Stimulated activated CD8-positive, alpha-beta memory T cell treated with anti-CD3 and anti-CD28 coated beads, Interleukin-2, amount 100 ng/mL, for 1 hour (primary cell): ENCODE measurements around the gene SAG.
"Not testable (repeated sequence)": the region's sequence is repeated elsewhere in the genome, so short reads cannot be mapped to it uniquely, and the experiment has no call there.

ENCODE experiments used
- DNase-seq, 2 donors: peaks; one replicate each; pipeline ENCODE4 v3.0.0-alpha.2; 2020; ENCODE audit warnings: low read depth in 2 of 2

Gene SAG

DNA sequence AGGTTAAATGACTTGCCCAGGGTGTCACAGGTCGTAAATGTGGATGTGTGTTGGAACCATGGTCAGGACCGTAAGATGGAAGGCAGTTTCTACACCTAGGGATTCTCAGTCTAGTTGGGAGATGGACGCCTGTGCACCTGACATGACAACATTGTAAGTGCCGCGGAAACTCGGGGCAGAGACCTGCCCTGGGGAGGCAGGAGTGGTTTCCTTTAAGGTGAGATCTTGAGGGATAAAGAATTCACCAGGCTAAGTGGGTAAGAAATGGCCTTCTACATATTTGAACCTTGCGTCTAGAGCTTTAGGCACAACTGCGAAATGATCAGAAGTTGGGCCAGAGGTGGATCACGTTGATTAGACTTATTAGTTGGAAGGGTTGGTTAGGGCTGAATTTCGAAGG lies 48.3 kb downstream of the SAG start:
- DNase-seq = no peak

DNA sequence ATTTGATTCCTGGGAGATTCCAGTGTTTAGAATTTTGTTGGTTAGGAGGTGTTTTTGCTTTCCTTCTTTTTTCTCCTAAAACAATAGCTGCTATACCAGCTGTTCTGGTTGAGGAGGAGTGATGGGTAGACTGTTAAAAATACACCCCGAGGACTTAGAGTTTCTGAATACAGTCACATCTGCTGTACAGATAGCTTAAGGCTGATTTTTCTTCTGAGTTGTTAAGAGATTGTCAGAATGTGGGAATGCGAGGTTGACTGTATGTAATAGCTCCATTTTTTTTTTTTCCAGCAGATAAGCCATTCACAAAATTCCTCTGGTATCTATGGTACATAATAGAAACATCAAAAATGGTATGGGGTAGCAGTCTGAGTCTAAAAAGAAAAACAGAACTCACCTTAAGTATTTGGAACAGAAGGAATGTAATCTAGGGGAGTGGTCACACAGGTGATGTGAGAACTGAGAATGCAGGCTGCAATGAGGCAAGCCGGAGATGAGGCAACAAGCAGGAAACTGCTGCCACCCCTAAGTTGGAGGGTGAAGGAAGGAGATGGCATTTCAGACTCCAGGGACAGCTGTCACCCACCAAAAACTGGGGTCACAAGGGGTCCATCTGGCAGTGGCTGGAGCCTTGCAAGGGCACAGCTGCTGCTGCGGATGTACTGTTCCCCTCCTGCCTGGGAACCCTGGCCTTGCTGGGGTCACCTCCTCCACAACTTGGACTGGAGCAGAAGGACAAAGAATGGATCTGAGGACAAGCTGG lies 49.1 kb downstream of the SAG start:
- DNase-seq = no peak

DNA sequence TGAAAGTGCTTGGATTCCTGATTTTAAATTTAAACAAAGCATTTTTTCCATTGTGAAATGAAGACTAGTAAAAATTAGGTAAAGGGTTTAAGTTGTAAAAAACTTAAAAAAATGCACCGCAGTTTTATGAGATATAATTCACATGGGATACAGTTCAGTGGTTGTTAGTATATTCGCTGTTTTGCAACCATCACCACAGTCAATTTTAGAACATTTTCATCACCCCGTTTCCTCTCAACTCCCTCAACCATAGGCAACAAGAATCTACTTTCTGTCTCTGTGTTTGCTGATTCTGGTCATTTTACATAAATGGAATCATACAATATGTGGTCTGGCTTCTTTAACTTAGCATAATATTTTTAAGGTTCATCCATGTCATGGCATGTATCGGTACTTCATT lies 50.7 kb downstream of the SAG start:
- DNase-seq = no peak

DNA sequence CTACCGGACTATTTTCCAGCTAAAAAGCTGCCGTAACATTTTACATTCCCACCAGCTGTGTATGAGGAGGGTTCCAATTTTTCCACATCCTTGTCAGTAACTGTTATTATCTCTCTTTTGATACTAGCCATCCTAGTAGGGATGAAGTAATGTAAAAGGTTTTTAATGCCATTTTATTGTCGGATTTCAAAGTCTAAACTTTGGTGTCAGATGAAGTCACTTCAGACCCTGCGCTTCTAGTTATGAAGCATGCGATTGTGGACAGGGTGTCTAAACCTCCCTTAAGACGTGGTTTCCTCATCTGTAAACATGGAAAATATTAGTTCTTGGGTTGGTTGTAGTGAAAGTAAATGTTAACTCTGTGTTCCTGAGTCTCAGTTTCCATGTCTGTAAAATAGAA lies 51.3 kb downstream of the SAG start:
- no peak for DNase-seq

DNA sequence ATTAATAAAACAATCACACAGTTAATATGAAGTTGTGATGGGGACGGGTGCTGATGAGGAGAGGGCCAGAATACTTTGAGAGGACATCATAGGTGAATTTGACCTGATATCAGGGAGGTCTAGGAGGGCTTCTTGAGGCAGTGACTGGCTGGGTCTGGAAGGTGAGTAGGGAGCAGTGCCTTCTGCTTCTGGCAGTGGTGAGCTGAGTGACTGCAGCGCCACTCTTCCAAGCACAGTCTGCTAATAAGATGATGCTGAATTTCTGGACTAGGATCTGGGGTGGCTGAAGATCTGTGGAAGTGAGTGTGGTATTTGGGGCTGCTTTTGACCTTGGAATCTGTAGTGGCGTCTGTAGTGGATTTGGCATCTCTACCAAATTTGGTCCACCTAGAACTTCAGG lies 52.2 kb downstream of the SAG start:
- no peak for DNase-seq

DNA sequence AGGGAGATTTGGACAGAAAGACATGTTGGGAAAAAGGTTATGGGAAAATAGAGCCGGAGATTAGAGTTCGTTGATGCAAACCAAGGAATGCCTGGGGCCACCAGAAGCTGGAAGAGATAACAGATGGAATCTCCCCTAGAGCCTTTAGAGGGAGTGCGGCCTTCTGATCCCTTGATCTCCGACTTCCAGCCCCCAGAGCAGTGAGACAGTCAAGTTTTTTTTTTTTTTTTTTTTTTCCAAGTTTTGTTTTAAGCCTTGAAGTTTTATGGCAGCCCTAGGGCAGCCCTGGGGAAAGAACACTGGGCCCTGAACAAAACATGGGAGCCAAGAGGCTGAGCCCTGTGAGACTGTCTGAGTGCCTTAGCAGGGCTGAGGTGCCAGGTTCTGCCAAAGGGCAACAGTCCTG lies 53.2 kb downstream of the SAG start:
- no peak for DNase-seq

DNA sequence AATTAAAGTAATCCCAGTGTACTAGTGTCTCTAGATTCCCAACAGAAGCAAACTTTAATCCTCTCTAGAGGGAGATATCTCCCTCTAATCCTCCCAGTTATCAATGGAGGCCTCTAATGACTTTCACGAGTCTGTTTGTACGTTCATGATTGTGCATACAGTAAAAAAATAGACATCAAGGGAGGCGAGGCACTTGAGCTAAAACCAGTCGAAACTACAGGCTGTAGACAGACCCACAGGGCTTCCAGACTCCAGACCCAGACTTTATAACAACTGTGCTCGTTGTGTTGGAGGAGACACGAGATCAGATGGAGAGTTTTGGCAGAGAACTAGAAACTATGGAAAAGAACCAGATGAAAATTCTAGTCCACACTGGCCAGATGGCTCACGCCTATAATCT lies 53.7 kb downstream of the SAG start:
- DNase-seq = no peak

DNA sequence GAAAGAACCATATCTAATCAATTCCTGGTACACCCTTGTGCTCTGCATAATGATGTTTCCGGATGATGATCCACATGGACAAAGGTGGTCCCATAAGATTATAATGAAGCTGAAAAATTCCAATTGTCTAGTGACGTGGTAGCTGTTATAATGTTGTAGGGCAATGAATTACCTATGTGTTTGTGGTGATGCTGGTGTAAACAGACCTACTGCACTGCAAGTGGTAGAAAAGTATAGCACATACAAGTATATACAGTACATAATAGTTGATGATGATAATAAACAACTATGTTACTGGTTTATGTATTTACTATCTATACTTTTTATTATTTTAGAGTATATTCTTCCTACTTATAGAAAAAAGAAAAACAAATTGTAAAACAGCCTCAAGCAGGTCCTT lies 55.1 kb downstream of the SAG start:
- no peak for DNase-seq

DNA sequence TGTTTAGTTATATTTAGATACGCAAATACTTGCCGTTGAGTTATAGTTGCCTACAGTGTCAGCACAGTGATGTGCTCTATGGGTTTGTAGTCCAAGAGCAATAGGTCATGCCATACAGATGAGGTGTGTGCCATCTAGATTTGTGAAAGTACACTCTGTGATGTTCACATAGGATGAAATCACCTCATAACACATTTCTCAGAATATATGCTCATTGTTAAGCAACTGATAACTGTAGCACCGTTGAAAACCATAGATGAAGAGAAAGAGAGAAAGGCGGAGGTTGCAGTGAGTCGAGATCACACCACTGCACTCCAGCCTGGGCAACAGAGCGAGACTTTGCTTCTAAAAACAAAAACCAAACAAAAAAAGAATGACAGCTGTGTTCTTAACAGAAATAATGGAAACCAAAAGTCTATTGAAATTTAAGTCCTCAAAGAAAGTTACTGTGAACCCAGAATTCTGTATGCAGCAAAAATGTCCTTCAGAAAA lies 56.2 kb downstream of the SAG start:
- no peak for DNase-seq

DNA sequence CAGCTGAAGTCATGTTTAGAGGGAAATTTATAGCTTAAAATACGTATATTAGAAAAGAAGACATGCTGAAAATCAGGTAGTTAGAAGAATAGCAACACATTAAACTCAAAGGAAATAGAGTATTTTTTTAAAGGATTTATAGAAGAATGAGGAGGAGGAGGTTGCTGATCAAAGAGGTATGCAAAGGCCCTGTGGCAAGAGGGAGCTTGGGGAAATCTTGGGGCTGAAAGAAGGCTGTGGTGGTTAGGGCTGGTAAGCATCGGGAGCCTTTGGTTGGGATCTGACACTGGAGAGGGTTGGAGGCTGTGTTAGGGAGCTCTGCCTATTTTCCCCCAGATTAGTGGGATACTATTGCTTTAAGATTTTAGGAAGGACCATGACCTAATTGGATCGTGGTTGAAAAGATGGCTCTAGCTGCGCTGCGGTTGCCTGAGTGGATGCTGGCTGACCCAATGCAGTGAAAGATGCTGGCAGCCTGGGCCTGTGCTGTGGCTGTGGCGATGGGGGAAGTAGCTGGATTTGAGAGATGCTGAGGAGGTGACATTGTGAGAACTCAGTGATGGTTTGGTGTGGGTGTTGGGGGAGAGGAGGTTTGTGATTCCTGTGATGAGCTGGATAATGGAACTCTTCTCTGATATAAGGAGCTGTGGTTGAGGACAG lies 58.4 kb downstream of the SAG start:
- no peak for DNase-seq

DNA sequence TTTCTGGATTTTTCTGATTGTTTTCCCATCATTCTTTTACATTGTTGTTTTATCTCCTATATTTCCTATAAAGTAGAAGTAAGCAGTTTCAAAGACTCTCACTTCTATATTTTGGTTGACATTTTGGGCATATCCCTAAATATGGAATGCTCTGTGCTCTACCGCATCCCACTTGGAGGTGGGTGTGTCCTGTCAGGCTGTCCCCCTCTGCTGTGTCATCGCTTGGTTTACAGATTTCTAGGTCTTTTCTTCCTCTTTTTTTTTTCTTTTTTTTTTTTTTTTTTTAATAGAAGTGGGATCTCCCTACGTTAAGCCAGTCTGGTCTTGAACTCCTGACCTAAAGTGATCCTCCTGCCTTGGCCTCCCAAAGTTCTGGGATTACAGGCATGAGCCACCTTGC lies 60.0 kb downstream of the SAG start:
- no peak for DNase-seq

DNA sequence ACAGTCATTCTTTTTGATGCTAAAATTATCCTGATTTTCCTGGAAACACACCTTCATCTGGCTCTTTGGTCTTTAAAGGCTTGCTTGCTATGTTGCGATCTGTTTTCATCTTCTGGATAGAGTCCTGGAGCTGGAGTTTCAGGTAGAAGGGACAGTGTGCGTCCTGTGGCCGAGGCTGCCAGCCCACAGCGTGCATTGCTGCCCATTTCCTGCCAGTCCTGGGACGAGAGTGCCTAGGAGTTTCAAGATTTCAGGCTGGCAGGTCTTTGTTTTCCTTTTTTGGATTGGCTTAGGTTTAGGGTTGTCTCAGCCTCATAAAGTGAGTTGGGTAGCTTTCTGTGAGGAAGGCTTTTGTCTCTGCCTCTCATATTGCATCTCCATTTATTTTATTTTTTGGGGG lies 61.1 kb downstream of the SAG start:
- no peak for DNase-seq

DNA sequence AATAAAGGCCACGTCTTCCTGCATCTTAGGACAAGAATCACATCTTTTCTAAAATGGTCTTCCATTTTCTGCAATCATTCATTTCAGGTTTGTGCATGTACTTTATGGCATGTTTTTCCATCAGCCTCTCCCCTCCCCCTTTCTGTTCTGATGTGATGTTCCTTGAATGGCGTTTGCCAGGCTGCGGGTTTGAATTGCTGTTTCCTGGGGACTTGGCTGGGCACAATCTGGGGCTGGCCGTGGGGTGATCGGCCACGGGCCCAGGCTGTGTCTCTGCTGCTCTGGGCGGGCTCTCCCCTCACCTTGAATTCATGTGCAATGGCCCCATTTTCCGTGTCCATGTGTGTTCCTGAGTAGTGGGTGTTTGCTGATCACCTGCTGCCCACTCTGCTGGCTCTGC lies 61.8 kb downstream of the SAG start:
- DNase-seq = no peak

DNA sequence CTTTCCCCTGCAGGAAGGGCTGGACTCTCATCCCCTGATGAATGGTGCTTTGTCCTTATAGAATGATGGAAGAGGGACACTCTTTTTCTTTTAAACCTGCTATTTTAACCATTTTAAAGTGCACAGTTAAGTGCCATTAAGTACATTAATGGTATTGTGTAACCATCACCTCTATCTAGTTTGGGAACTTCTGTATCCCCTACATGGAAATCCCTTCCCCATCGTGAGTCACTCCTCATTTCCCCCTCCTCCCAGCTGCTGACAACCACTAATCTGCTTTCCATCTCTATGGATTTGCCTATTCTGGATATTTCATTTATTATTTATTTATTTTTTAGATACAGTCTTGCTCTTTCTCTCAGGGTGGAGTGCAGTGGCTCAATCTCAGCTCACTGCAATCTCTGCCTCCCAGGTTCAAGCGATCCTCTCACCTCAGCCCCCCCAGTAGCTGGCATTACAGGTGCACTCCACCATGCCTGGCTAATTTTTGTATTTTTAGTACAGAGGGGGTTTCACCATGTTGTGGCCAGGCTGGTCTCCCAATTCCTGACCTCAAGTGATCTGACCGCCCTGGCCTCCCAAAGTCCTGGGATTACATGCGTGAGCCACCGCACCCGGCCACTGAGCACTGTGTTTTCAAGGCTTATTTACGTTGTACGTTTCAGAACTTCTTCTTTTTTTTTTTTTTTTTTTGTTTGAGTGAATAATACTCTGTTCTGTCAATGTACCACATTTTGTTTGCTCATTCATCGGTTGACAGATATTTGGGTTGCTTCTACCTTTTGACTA lies 62.5 kb downstream of the SAG start:
- DNase-seq = no peak

DNA sequence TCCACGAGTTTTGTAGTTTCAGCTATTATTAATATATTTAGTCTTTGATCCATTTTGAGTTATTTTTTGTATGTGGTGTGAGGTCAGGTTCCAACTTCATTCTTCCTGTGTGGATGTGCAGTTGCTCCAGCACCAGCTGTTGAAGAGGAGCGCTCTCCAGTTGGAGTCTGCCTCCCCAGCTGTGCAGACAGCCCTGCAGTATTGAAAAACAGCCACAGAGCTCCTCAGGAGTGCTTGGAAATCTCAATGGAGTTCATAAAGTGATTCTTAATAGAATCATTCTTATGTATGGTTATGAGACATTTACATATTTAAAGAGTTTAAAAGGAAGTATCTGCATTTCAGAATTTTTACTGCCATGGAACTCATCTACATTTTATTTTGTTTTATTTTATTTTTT lies 64.0 kb downstream of the SAG start:
- no peak for DNase-seq

DNA sequence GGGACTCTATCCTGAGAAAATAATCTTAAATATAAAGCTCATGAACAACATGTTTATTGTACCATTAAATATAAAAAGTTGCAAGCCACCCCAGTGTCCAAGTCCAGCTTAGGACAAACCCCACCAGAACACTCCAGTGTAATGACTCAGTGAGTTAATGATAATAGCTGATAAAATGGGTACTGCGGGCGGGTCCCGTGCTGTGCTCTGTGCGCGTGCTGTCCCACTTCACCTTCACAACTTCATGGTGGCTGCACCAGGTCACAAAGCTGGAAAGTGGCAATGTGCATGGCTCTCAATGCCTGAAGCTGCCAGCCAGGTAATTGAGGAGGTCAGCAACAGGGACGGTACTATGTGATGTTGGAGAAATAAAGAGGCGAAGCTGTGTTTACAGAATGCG lies 65.2 kb downstream of the SAG start:
- no peak for DNase-seq

DNA sequence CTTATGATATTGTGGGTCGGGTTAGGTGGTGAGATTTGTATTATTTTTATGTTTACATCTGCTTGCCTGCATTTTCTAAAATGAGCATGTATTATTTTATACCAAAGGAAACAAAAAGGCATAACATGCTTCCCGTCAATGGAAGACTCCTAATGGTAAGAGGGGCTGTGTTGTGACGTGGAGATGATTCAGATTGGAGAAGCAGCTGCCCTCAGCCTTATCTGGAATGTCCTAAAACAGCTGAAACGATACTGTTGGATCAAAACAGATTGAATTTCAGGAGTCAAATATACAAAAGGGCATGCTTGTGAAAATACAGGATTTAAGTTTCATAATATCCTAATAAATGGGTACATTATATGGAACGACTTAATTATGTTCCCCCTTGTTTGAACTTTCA lies 65.7 kb downstream of the SAG start:
- no peak for DNase-seq

DNA sequence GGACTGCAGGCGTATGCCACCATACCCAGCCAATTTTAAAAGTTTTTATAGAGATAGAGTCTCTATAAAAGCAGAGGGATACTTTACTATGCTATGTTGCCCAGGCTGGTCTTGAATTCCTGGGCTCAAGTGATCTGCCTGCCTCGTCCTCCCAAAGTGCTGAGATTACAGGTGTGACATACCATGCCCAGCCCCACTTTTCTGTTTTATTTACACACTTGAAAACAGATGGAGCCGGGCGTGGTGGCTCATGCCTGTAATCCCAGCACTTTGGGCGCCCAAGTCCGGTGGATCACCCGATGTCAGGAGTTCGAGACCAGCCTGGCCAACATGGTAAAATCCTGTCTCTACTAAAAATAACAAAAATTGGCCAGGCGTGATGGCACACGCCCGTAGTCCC lies 67.2 kb downstream of the SAG start:
- not testable (repeated sequence) for DNase-seq

DNA sequence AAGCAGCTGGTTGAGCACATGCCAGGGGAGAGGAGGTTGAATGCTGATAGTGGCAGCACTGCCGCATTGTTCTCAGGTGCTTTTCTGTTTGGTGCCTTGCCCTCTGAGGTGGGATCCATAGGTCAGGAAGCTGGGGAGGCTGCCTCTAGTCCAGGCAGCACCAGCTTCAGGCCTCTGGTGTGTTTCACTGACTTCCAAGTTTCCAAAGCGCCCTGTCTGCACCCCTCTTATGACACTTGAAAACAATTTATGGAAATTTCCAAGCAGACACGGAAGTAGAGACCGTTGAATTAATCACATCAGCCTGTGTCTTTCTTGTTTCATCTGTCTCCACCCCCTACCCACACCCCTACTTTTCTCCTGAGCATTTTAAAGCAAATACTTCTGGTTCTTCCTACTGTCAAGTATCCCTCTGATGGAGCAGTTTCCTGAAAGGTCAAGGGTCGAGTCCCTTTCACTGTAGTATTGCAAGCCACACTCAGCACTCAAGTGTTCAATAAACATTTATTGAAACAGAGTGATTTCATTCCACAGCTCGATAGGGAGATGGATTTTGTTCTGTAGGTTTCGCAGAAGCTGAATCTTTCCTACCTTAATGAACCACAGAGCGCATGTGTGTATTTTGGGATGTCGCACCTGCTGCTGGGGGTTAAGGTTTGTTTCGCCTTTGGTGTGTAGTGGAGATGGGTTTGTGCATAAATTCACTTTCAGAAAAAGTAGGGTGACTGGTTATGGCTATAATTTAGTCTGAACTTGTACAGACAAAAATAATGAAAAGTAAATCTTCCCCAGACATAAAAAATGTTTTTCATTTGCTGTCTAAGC lies 68.1 kb downstream of the SAG start:
- DNase-seq = no peak

DNA sequence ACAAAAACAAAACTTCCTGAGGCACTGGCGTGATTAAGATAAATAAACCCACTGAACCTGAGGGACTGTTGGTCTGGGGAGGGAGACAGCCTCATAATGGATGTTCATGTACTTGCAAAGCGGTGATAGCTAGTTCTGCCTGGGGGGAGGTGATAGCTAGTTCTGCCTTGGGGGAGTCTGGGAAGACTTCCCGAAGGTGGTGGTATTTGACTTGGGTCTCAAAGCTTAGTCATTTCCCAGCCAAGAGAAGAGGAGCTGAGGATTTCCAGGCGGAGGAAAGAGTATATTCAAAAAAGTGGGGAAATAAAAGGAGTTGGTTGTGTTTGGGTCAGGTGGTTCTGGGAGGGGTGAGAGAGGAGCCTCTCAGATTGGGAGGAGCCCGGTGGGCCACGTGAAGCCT lies 71.4 kb downstream of the SAG start:
- DNase-seq = no peak

DNA sequence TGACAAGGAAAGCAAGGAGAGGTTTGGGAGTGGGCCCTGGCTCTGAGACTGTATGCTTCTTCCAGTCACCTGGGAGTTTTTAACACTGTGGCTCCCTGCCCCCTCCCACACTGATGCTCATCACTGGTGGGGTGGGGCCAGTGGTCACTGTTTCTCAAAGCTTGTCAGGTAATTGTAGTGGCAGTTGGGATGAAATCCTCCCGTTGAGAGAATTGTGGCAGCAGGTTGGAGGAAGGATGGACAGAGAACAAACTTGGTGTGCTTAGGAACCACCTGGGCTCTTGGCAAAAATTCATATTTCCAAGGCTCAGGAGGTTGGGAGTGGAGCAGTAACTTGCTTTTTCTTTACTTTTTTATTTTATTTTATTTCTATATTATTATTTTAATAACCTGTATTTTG lies 71.8 kb downstream of the SAG start:
- DNase-seq = no peak
